HepG2 (cell line): Measurements from ENCODE around the gene GNG13. TPM values are rescaled to one million over a fixed set of nuclear protein-coding genes. Genes with fewer than 3 reads are reported as not detected.

Source experiments
- ATAC-seq: fragments of 200-7000 bp; cut with Tn5 transposase; 3 replicates; pipeline ENCODE4 v1.9.1; 2020; ENCODE audit warnings: mild to moderate bottlenecking, moderate library complexity
- BruUV-seq: library from RNA; stranded (reverse); fragments of 400-500 nt; replicated peaks from 2 replicates; lab custom pipeline; 2021; lab: Mats Ljungman, UMichigan
- CTCF ChIA-PET: fragments of 300-600 bp; formaldehyde crosslinking; extraction: SDS; loops from one replicate; lab custom pipeline; 2021; ENCODE audit warnings: low total read pairs, inconsistent platforms, low intra/inter-chr PET ratio; lab: Yijun Ruan, JAX
- POLR2A ChIA-PET: fragments of 350-600 bp; sonication (Branson Sonifier 250); formaldehyde crosslinking; loops from one replicate; lab custom pipeline; 2020; ENCODE audit warnings: antibody characterized with exemption, inconsistent platforms; lab: Yijun Ruan, JAX
- DNase-seq: peaks from one replicate; pipeline ENCODE4 v3.0.0-alpha.2; 2015; ENCODE audit warnings: low spot score
- FAIRE-seq: peaks from 3 replicates; lab custom pipeline; 2011; peaks lifted over from hg19 to GRCh38; lab: Jason Lieb, UNC
- H2AFZ ChIP-seq: one replicate; pipeline ENCODE4 v1.6.1; 2011; ENCODE audit warnings: low read length, inconsistent platforms
- H3K27ac ChIP-seq: fragments of 300-600 bp; 3 replicates; pipeline ENCODE4 v1.8.0; 2011; ENCODE audit warnings: mixed run types, mild to moderate bottlenecking, mixed read lengths, low read length, inconsistent platforms; ENCODE audit not compliant: insufficient read depth; ENCODE audit errors: extremely low read length
- H3K27me3 ChIP-seq, 2 experiments: fragments of 200-600 bp in 1 of 2; 2 replicates in 1 of 2; 3 replicates in 1 of 2; pipeline versions ENCODE4 v1.6.0 to v1.8.0; 2011; ENCODE audit warnings: low read length in 2 of 2, mild to moderate bottlenecking in 2 of 2, moderate library complexity in 2 of 2, inconsistent platforms in 1 of 2; ENCODE audit not compliant: insufficient read depth in 2 of 2, control insufficient read depth in 1 of 2
- H3K36me3 ChIP-seq, 2 experiments: fragments of 200-600 bp in 1 of 2; replicated peaks in 1 of 2; 2 replicates in 1 of 2; 3 replicates in 1 of 2; pipeline versions ENCODE4 v1.5.1 to v1.8.0; 2011; ENCODE audit warnings: low read length in 2 of 2, inconsistent platforms in 1 of 2; ENCODE audit not compliant: insufficient read depth in 2 of 2, control insufficient read depth in 1 of 2
- H3K4me1 ChIP-seq: 2 replicates; pipeline ENCODE4 v1.5.1; 2012; ENCODE audit warnings: low read length, inconsistent platforms; ENCODE audit not compliant: insufficient read depth
- H3K4me2 ChIP-seq: 2 replicates; pipeline ENCODE4 v1.6.0; 2011; ENCODE audit warnings: low read depth, low read length, inconsistent platforms
- H3K4me3 ChIP-seq, 3 experiments: fragments of 200-600 bp in 1 of 3; sonication (generic), shearing (Covaris generic) in 1 of 3; replicated peaks in 1 of 3; 2 replicates each; pipeline ENCODE4 v1.5.1; 2011 to 2016; ENCODE audit warnings: low read length in 3 of 3, inconsistent platforms in 2 of 3, low read depth in 2 of 3, mild to moderate bottlenecking in 2 of 3, control low read depth in 1 of 3, mixed read lengths in 1 of 3; ENCODE audit not compliant: insufficient read depth in 1 of 3
- H3K79me2 ChIP-seq: one replicate; pipeline ENCODE4 v1.6.1; 2011; ENCODE audit warnings: low read length, inconsistent platforms; ENCODE audit not compliant: insufficient read depth
- H3K9ac ChIP-seq: 2 replicates; pipeline ENCODE4 v1.6.0; 2011; ENCODE audit warnings: mild to moderate bottlenecking, low read depth, low read length, inconsistent platforms; ENCODE audit not compliant: insufficient read depth
- H3K9me3 ChIP-seq: 2 replicates; pipeline ENCODE4 v1.5.1; 2012; ENCODE audit warnings: mild to moderate bottlenecking, low read length
- H4K20me1 ChIP-seq: 2 replicates; pipeline ENCODE4 v1.6.0; 2011; ENCODE audit warnings: inconsistent platforms, mild to moderate bottlenecking, low read length, moderate library complexity; ENCODE audit not compliant: insufficient read depth
- ARNT ChIP-seq: fragments of 450-650 bp; IDR thresholded peaks from 2 replicates; pipeline ENCODE4 v1.6.1; 2017
- CBX2 ChIP-seq, 2 experiments: fragments of 200-600 bp in 1 of 2; sonication (generic); formaldehyde crosslinking in 1 of 2; IDR thresholded peaks; 2 replicates each; pipeline versions ENCODE4 v1.7.0 to v1.8.1; 2018 to 2022; ENCODE audit warnings: low read depth in 2 of 2, low read length in 1 of 2, mild to moderate bottlenecking in 1 of 2, missing genetic modification reagents in 1 of 2
- EED ChIP-seq: sonication (generic); formaldehyde crosslinking; IDR thresholded peaks from 2 replicates; pipeline ENCODE4 v1.5.0; 2020; ENCODE audit warnings: mild to moderate bottlenecking, missing genetic modification reagents
- HNRNPL ChIP-seq: fragments of 200-400 bp; formaldehyde crosslinking; IDR thresholded peaks from 2 replicates; pipeline ENCODE4 v1.6.1; 2017; ENCODE audit warnings: mild to moderate bottlenecking, low read depth, low read length
- JUN ChIP-seq: sonication (generic); formaldehyde crosslinking; IDR thresholded peaks from 2 replicates; pipeline ENCODE4 v1.4.0; 2020; ENCODE audit warnings: mild to moderate bottlenecking, missing genetic modification reagents
- KMT2B ChIP-seq: IDR thresholded peaks from 2 replicates; pipeline ENCODE4 v1.6.1; 2016; ENCODE audit warnings: missing genetic modification reagents, missing compliant biosample characterization
- MAFF ChIP-seq: IDR thresholded peaks from 2 replicates; pipeline ENCODE4 v1.6.1; 2011; ENCODE audit warnings: low read depth, low read length, improper control_type of control experiment
- MLX ChIP-seq: IDR thresholded peaks from 2 replicates; pipeline ENCODE4 v1.6.1; 2016
- NR1H2 ChIP-seq: sonication (generic); formaldehyde crosslinking; IDR thresholded peaks from 2 replicates; pipeline ENCODE4 v1.8.1; 2022; ENCODE audit warnings: low read depth, missing genetic modification reagents, borderline replicate concordance
- PHF21A ChIP-seq: sonication (generic); formaldehyde crosslinking; IDR thresholded peaks from 2 replicates; pipeline ENCODE4 v1.5.0; 2020; ENCODE audit warnings: mild to moderate bottlenecking, missing genetic modification reagents
- SIN3B ChIP-seq: fragments of 150-350 bp; IDR thresholded peaks from 2 replicates; pipeline ENCODE4 v1.6.1; 2014; ENCODE audit warnings: low read length
- SKIL ChIP-seq: sonication (generic); formaldehyde crosslinking; IDR thresholded peaks from 2 replicates; pipeline ENCODE4 v1.8.0; 2022; ENCODE audit warnings: missing genetic modification reagents, mild to moderate bottlenecking, moderate library complexity, borderline replicate concordance
- YY1 ChIP-seq: IDR thresholded peaks from 2 replicates; pipeline ENCODE4 v1.6.1; 2011; ENCODE audit warnings: low read length, low read depth, moderate library complexity, mild to moderate bottlenecking; ENCODE audit not compliant: insufficient read depth, insufficient replicate concordance
- ZBTB7A ChIP-seq: sonication (generic); formaldehyde crosslinking; IDR thresholded peaks from 2 replicates; pipeline ENCODE4 v1.8.0; 2022; ENCODE audit warnings: mild to moderate bottlenecking, missing genetic modification reagents
- ZNF160 ChIP-seq: sonication (generic); formaldehyde crosslinking; IDR thresholded peaks from 2 replicates; pipeline ENCODE4 v1.8.0; 2022; ENCODE audit warnings: mild to moderate bottlenecking, inconsistent platforms, missing genetic modification reagents
- ZNF225 ChIP-seq: sonication (generic); formaldehyde crosslinking; IDR thresholded peaks from 2 replicates; pipeline ENCODE4 v1.4.0; 2020; ENCODE audit warnings: mild to moderate bottlenecking, missing genetic modification reagents
- ZNF296 ChIP-seq: sonication (generic); formaldehyde crosslinking; conservative IDR thresholded peaks from 2 replicates; pipeline ENCODE4 v1.5.0; 2020; ENCODE audit warnings: mild to moderate bottlenecking, missing genetic modification reagents
- ZNF350 ChIP-seq: sonication (generic); formaldehyde crosslinking; IDR thresholded peaks from 2 replicates; pipeline ENCODE4 v1.4.0; 2020; ENCODE audit warnings: mild to moderate bottlenecking, low read depth, missing genetic modification reagents, borderline replicate concordance
- ZNF563 ChIP-seq: sonication (generic); formaldehyde crosslinking; IDR thresholded peaks from 2 replicates; pipeline ENCODE4 v1.8.0; 2022; ENCODE audit warnings: mild to moderate bottlenecking, moderate library complexity, missing genetic modification reagents
- ZNF569 ChIP-seq: sonication (generic); formaldehyde crosslinking; IDR thresholded peaks from 2 replicates; pipeline ENCODE4 v1.5.0; 2020; ENCODE audit warnings: mild to moderate bottlenecking, missing genetic modification reagents, moderate library complexity, borderline replicate concordance
- ZNF616 ChIP-seq: sonication (generic); formaldehyde crosslinking; IDR thresholded peaks from 2 replicates; pipeline ENCODE4 v1.5.0; 2020; ENCODE audit warnings: low read depth, mild to moderate bottlenecking, missing genetic modification reagents
- ZNF777 ChIP-seq: sonication (generic); formaldehyde crosslinking; IDR thresholded peaks from 2 replicates; pipeline ENCODE4 v1.4.0; 2020; ENCODE audit warnings: missing genetic modification reagents
- WGBS: methylation state at CpG from one replicate; pipeline ENCODE4 v1.1.6; 2017; ENCODE audit warnings: low lambda C conversion rate; 5-methylcytosine and 5-hydroxymethylcytosine counted together
- in situ Hi-C: cut with HindIII; loops from 2 replicates; pipeline ENCODE4 v1.10.0; 2017; ENCODE audit warnings: low pct_unique_long_range_greater_than_20kb; ENCODE audit not compliant: extremely low pct_ligation_motif_present
- intact Hi-C: fragments of 100-400 bp; cut with micrococcal nuclease; formaldehyde crosslinking; loops from one replicate; pipeline ENCODE4 v1.10.0; 2022; ENCODE audit not compliant: unreplicated experiment
- polyA plus RNA-seq, 8 experiments: library from polyadenylated mRNA; depleted of rRNA in 3 of 8; stranded (reverse) in 7 of 8; unstranded in 1 of 8; fragments of >200 nt; fragmentation: Illumina TruSeq in 4 of 8; extraction: Trizol in 4 of 8; gene quantifications; 2 replicates each; pipeline versions ENCODE4 v1.2.1 to v1.2.3, GENCODE V29; 2011 to 2016; ENCODE audit warnings: low read depth in 4 of 8, missing spikeins in 1 of 8, mixed read lengths in 1 of 8; ENCODE audit not compliant: insufficient read depth in 1 of 8
- total RNA-seq, 5 experiments: library from RNA; depleted of rRNA; stranded (reverse); fragments of >200 nt; fragmentation: Illumina TruSeq; extraction: Trizol; gene quantifications; 2 replicates each; pipeline ENCODE4 v1.2.3, GENCODE V29; 2016; ENCODE audit warnings: low read depth in 1 of 5

Gene GNG13
- total and polyA plus RNA-seq, 2 of the 13 experiments (the other 11 are each of a cell fraction or from before 2014, with no cell fraction given), result not detected

GRCh38 chr16:788399-789126 lies 12.0 kb downstream of the GNG13 start, which contains the start of gene CHTF18:
TSS of gene CHTF18 (plus strand) at chr16:788620. CDS start at chr16:788685, 65 bp downstream.
- DNase-seq, result peak; percentile 73
- Histone ChIP-seq H2AFZ (no peak within 1 kb of the TSS), H3K79me2 (peaks cover 3% of the 10 kb centered on the region), H4K20me1 (no peaks in the 10 kb centered on the region), H3K36me3 (peaks cover 5 to 12% of the 10 kb centered on the region in 2 experiments; a peak in 3 of 5 replicates), H3K9ac (peak within 1 kb of the TSS; percentile 82), H3K27me3 (no peaks in the 10 kb centered on the region; a peak in 1 of 5 replicates), H3K4me1 (peaks cover 15% of the 10 kb centered on the region), H3K4me2 (peak within 1 kb of the TSS; percentile 88), H3K4me3 (peak within 1 kb of the TSS; percentile 71 to 96 (median 90)), H3K9me3 (no peaks in the 10 kb centered on the region), H3K27ac (peak within 1 kb of the TSS; percentile 47)
- FAIRE-seq, result no peak
- ATAC-seq, result peak; percentile 66
- ChIA-PET POLR2A (interaction anchor here (1.0 to 2.1 kb wide), 8 partner anchors 27 to 183 kb away, joined by 3 to 12 read pairs (median 5); partner anchors contain the start of genes ANTKMT, CIAO3, LMF1 and METRN), CTCF (no interaction called here)
- BruUV-seq, result no TSS peak
- intact Hi-C loops (no loop called here), in situ Hi-C loops (loop anchor here (5.0 kb wide), 2 partner anchors 46 to 76 kb away; partner anchors contain the start of gene CIAO3)
- no CpG with 5 or more reads among the region's 97 CpGs for whole genome bisulfite sequencing
- no peak for TF ChIP-seq JUN (CRISPR knock-in tag)
- no peak for TF ChIP-seq ZNF225 (CRISPR knock-in tag)
- TF ChIP-seq ZNF350, result no peak
- no peak for TF ChIP-seq YY1
- peak; percentile 92 for TF ChIP-seq ZNF777 (CRISPR knock-in tag)
- no peak for TF ChIP-seq EED (CRISPR knock-in tag)
- peak; percentile 72; the same call in 1 of the 2 replicates for TF ChIP-seq ZNF563 (CRISPR knock-in tag)
- no peak for TF ChIP-seq PHF21A (CRISPR knock-in tag)
- TF ChIP-seq SKIL, result no peak
- no peak for TF ChIP-seq ZNF160 (CRISPR knock-in tag)
- TF ChIP-seq MLX (CRISPR knock-in tag), result no peak
- no peak for TF ChIP-seq CBX2 (IDR thresholded peaks at IDR 0.05; ENCODE audit: low read depth, low read length)
- no peak for TF ChIP-seq CBX2 (CRISPR knock-in tag; IDR thresholded peaks at IDR 0.05; ENCODE audit: low read depth)
- no peak for TF ChIP-seq ZNF296 (CRISPR knock-in tag)
- no peak for TF ChIP-seq ZNF616 (CRISPR knock-in tag)
- no peak for TF ChIP-seq ARNT
- TF ChIP-seq ZBTB7A (CRISPR knock-in tag), result no peak
- peak; percentile 88 for TF ChIP-seq SIN3B
- TF ChIP-seq MAFF, result no peak
- no peak for TF ChIP-seq HNRNPL
- no peak for TF ChIP-seq NR1H2 (CRISPR knock-in tag)
- peak; percentile 26; the same call in 1 of the 2 replicates for TF ChIP-seq KMT2B (CRISPR knock-in tag)
- no peak for TF ChIP-seq ZNF569 (CRISPR knock-in tag)
